Esophagus muscularis mucosa (tissue), 4 donors: Measurements from ENCODE around the gene TLK2. TPM values are rescaled to one million over a fixed set of nuclear protein-coding genes. Genes with fewer than 3 reads are reported as not detected.

Experiments used
- DNase-seq: peaks from one replicate; pipeline ENCODE4 v3.0.0-alpha.2; 2017; ENCODE audit errors: extremely low spot score
- H3K27ac ChIP-seq, 4 donors: fragments of 200-600 bp; sonication (generic); replicated peaks in 1 of 4; 1 replicate in 3 of 4; 2 replicates in 1 of 4; pipeline ENCODE4 v1.5.1; 2016 to 2019; ENCODE audit warnings: mild to moderate bottlenecking in 1 of 4
- H3K27me3 ChIP-seq, 4 donors: fragments of 200-600 bp; sonication (generic); one replicate each; pipeline versions ENCODE4 v1.5.1 to v1.6.0; 2016 to 2019
- H3K36me3 ChIP-seq, 4 donors: fragments of 200-600 bp; sonication (generic); one replicate each; pipeline ENCODE4 v1.5.1; 2016 to 2019
- H3K4me1 ChIP-seq, 4 donors: fragments of 200-600 bp; sonication (generic); one replicate each; pipeline ENCODE4 v1.5.1; 2016 to 2019
- H3K4me3 ChIP-seq, 4 donors: fragments of 200-600 bp; sonication (generic); 1 replicate in 2 of 4; 2 replicates in 2 of 4; pipeline ENCODE4 v1.5.1; 2016 to 2019; ENCODE audit warnings: mild to moderate bottlenecking in 4 of 4, moderate library complexity in 1 of 4
- H3K9me3 ChIP-seq, 4 donors: fragments of 200-600 bp; sonication (generic); 1 replicate in 3 of 4; 2 replicates in 1 of 4; pipeline ENCODE4 v1.5.1; 2016 to 2019
- CTCF ChIP-seq, 3 experiments: fragments of 200-600 bp in 2 of 3; fragments of 450-650 bp in 1 of 3; sonication (generic) in 2 of 3; IDR thresholded peaks; one replicate each; pipeline ENCODE4 v1.5.1; 2017 to 2019; ENCODE audit warnings: antibody characterized with exemption in 3 of 3, mild to moderate bottlenecking in 2 of 3, moderate library complexity in 1 of 3
- EP300 ChIP-seq: sonication (generic); formaldehyde crosslinking; IDR thresholded peaks from one replicate; pipeline ENCODE4 v1.6.1; 2017; ENCODE audit warnings: antibody characterized with exemption
- POLR2A ChIP-seq: fragments of 450-650 bp; IDR thresholded peaks from one replicate; pipeline ENCODE4 v1.6.1; 2017; ENCODE audit warnings: antibody characterized with exemption, moderate library complexity, mild to moderate bottlenecking, low read depth
- POLR2AphosphoS5 ChIP-seq, 2 donors: sonication (generic); formaldehyde crosslinking; IDR thresholded peaks; one replicate each; pipeline ENCODE4 v1.6.1; 2017; ENCODE audit warnings: antibody characterized with exemption in 2 of 2
- WGBS: methylation state at CpG from one replicate; pipeline ENCODE4 v1.1.5; 2018; 5-methylcytosine and 5-hydroxymethylcytosine counted together
- intact Hi-C: fragments of 100-400 bp; cut with DNase I; formaldehyde crosslinking; loops from one replicate; pipeline ENCODE4 v1.15.1; 2023
- total RNA-seq, 4 donors: library from RNA; depleted of rRNA; stranded (reverse); fragments of >200 nt; gene quantifications; one replicate each; pipeline versions ENCODE4 v1.1.0 to v1.2.1, GENCODE V29; 2016

The TLK2 gene
- total RNA-seq, 4 donors from 2014 or later, result 35.3 to 43.2 (median 38.3) TPM

GRCh38 chr17:62614142-62614541, 135.5 kb downstream of the TLK2 start:
- no peak for DNase-seq
- H3K27me3 ChIP-seq, result no peaks in the 10 kb centered on the region
- peaks cover 0 to 4% (median 0%) of the 10 kb centered on the region in 4 donors for H3K4me1 ChIP-seq
- H3K9me3 ChIP-seq, result no peaks in the 10 kb centered on the region
- H3K36me3 ChIP-seq, result peaks cover 16 to 72% (median 65%) of the 10 kb centered on the region in 4 donors
- intact Hi-C loops, result no loop called here
- 55% methylated on average over 6 of the region's 6 CpGs for WGBS
- H3K27ac ChIP-seq, result no peak overlapping the region
- H3K4me3 ChIP-seq, result no peak overlapping the region
- TF ChIP-seq POLR2A (no peak), EP300 (no peak), POLR2AphosphoS5 (IDR thresholded peaks at IDR 0.05) (no peak), CTCF (IDR thresholded peaks at IDR 0.05) (no peak)

- Histone ChIP-seq H3K27ac (no peak overlapping the region), H3K36me3 (peaks cover 6 to 64% (median 52%) of the 10 kb centered on the region in 4 donors), H3K4me3 (no peak overlapping the region), H3K9me3 (no peaks in the 10 kb centered on the region), H3K4me1 (peaks cover 0 to 9% (median 0%) of the 10 kb centered on the region in 4 donors), H3K27me3 (no peaks in the 10 kb centered on the region)
- TF ChIP-seq POLR2A (no peak), CTCF (IDR thresholded peaks at IDR 0.05) (no peak), EP300 (no peak), POLR2AphosphoS5 (IDR thresholded peaks at IDR 0.05) (no peak)
- intact Hi-C loops, result no loop called here
- 99% methylated on average over 4 of the region's 4 CpGs for WGBS
- DNase-seq, result no peak
These were observed 136.9 kb downstream of the TLK2 start for GRCh38 chr17:62615503-62615902.

GRCh38 chr17:62616993-62617893, 138.6 kb downstream of the TLK2 start:
- Histone ChIP-seq H3K27ac (no peak overlapping the region), H3K4me3 (no peak overlapping the region), H3K36me3 (peaks cover 6 to 49% (median 36%) of the 10 kb centered on the region in 4 donors), H3K4me1 (peaks cover 0 to 9% (median 0%) of the 10 kb centered on the region in 4 donors), H3K27me3 (no peaks in the 10 kb centered on the region), H3K9me3 (no peaks in the 10 kb centered on the region)
- no peak for TF ChIP-seq POLR2A
- no peak for TF ChIP-seq POLR2AphosphoS5 (IDR thresholded peaks at IDR 0.05)
- no peak for TF ChIP-seq EP300
- TF ChIP-seq CTCF (IDR thresholded peaks at IDR 0.05), result no peak
- intact Hi-C loops, result no loop called here
- 71% methylated on average over 8 of the region's 8 CpGs for WGBS
- DNase-seq, result no peak

GRCh38 chr17:62617894-62618472, 139.4 kb downstream of the TLK2 start:
- intact Hi-C loops, result no loop called here

More at GRCh38 chr17:62617894-62618472, 139.4 kb downstream of the TLK2 start:
- no peak for DNase-seq
- H3K27ac ChIP-seq, result no peak overlapping the region
- H3K9me3 ChIP-seq, result no peaks in the 10 kb centered on the region
- WGBS, result 73% methylated on average over 6 of the region's 6 CpGs
- peaks cover 0 to 9% (median 0%) of the 10 kb centered on the region in 4 donors for H3K4me1 ChIP-seq
- no peak overlapping the region for H3K4me3 ChIP-seq
- no peaks in the 10 kb centered on the region for H3K27me3 ChIP-seq
- peaks cover 6 to 44% (median 30%) of the 10 kb centered on the region in 4 donors for H3K36me3 ChIP-seq
- no peak for TF ChIP-seq POLR2AphosphoS5 (IDR thresholded peaks at IDR 0.05)
- no peak for TF ChIP-seq POLR2A
- TF ChIP-seq EP300, result no peak
- TF ChIP-seq CTCF (IDR thresholded peaks at IDR 0.05), result no peak
